HEK293 (cell line): Measurements from ENCODE around the gene UHRF2.

Experiments used
- CTCF ChIA-PET: fragments of 350-600 bp; formaldehyde crosslinking; extraction: SDS; loops from one replicate; lab custom pipeline; 2021; ENCODE audit warnings: antibody characterized with exemption; lab: Yijun Ruan, JAX
- POLR2A ChIA-PET: fragments of 300-600 bp; formaldehyde crosslinking; extraction: SDS; loops from one replicate; lab custom pipeline; 2020; ENCODE audit warnings: antibody characterized with exemption, inconsistent platforms; lab: Yijun Ruan, JAX
- H3K27ac ChIP-seq: fragments of 200-500 bp; sonication (Bioruptor generic); 2 replicates; pipeline ENCODE4 v1.5.1; 2014; ENCODE audit warnings: low read depth, low read length, control low read depth, inconsistent platforms; ENCODE audit errors: extremely low read depth
- H3K36me3 ChIP-seq, 2 experiments: fragments of 200-500 bp in 1 of 2; sonication (Bioruptor generic) in 1 of 2; 1 replicate in 1 of 2; 2 replicates in 1 of 2; pipeline ENCODE4 v1.5.1; 2014 to 2017; ENCODE audit warnings: inconsistent platforms in 2 of 2, low read length in 2 of 2; ENCODE audit not compliant: control insufficient read depth in 2 of 2, insufficient read depth in 1 of 2
- H3K4me1 ChIP-seq: fragments of 200-500 bp; sonication (Bioruptor generic); 2 replicates; pipeline ENCODE4 v1.5.1; 2014; ENCODE audit warnings: mild to moderate bottlenecking, low read length, inconsistent platforms; ENCODE audit not compliant: control insufficient read depth, insufficient read depth
- H3K4me3 ChIP-seq: 2 replicates; pipeline ENCODE4 v1.5.1; 2011; ENCODE audit warnings: low read depth, mild to moderate bottlenecking, control low read depth, low read length, moderate library complexity
- H3K9me3 ChIP-seq: fragments of 200-500 bp; sonication (Bioruptor generic); 2 replicates; pipeline ENCODE4 v1.5.1; 2014; ENCODE audit warnings: low read depth, low read length, inconsistent platforms; ENCODE audit not compliant: control insufficient read depth, insufficient read depth
- BCL11B ChIP-seq: fragments of 450-650 bp; formaldehyde crosslinking; IDR thresholded peaks from 2 replicates; pipeline ENCODE4 v1.5.1; 2016; ENCODE audit warnings: low read depth, missing biosample characterization, missing genetic modification characterization
- KLF10 ChIP-seq: fragments of 450-650 bp; IDR thresholded peaks from 2 replicates; pipeline ENCODE4 v1.5.1; 2018; ENCODE audit warnings: missing biosample characterization, mild to moderate bottlenecking, missing genetic modification characterization
- MYNN ChIP-seq: fragments of 450-650 bp; formaldehyde crosslinking; IDR thresholded peaks from 2 replicates; pipeline ENCODE4 v1.5.1; 2016; ENCODE audit warnings: missing biosample characterization, missing genetic modification characterization, borderline replicate concordance
- OSR2 ChIP-seq: fragments of 450-650 bp; formaldehyde crosslinking; IDR thresholded peaks from 2 replicates; pipeline ENCODE4 v1.5.1; 2016; ENCODE audit warnings: missing biosample characterization, missing genetic modification characterization
- REPIN1 ChIP-seq: fragments of 450-650 bp; formaldehyde crosslinking; IDR thresholded peaks from 2 replicates; pipeline ENCODE4 v1.5.1; 2017; ENCODE audit warnings: missing biosample characterization, missing genetic modification characterization, low read depth
- SCRT1 ChIP-seq: fragments of 450-650 bp; formaldehyde crosslinking; IDR thresholded peaks from 2 replicates; pipeline ENCODE4 v1.5.1; 2016; ENCODE audit warnings: missing biosample characterization, missing genetic modification characterization, borderline replicate concordance
- ZBTB11 ChIP-seq: fragments of 450-650 bp; formaldehyde crosslinking; conservative IDR thresholded peaks from 2 replicates; pipeline ENCODE4 v1.5.1; 2016; ENCODE audit warnings: low read depth, missing biosample characterization, missing genetic modification characterization
- ZBTB7A ChIP-seq: fragments of 450-650 bp; formaldehyde crosslinking; IDR thresholded peaks from 2 replicates; pipeline ENCODE4 v1.5.1; 2016; ENCODE audit warnings: low read depth, missing biosample characterization, missing genetic modification characterization
- ZNF175 ChIP-seq: fragments of 450-650 bp; formaldehyde crosslinking; IDR thresholded peaks from 2 replicates; pipeline ENCODE4 v1.5.1; 2016; ENCODE audit warnings: missing biosample characterization, missing genetic modification characterization
- ZNF211 ChIP-seq: fragments of 450-650 bp; formaldehyde crosslinking; IDR thresholded peaks from 2 replicates; pipeline ENCODE4 v1.5.1; 2016; ENCODE audit warnings: low read depth, missing biosample characterization, missing genetic modification characterization
- ZNF26 ChIP-seq: fragments of 450-650 bp; formaldehyde crosslinking; IDR thresholded peaks from 2 replicates; pipeline ENCODE4 v1.5.1; 2016; ENCODE audit warnings: missing biosample characterization, missing genetic modification characterization
- ZNF394 ChIP-seq: fragments of 450-650 bp; formaldehyde crosslinking; IDR thresholded peaks from 2 replicates; pipeline ENCODE4 v1.5.1; 2016; ENCODE audit warnings: missing biosample characterization, missing genetic modification characterization, mild to moderate bottlenecking, moderate library complexity, borderline replicate concordance
- ZNF449 ChIP-seq: fragments of 450-650 bp; formaldehyde crosslinking; IDR thresholded peaks from 2 replicates; pipeline ENCODE4 v1.5.1; 2017; ENCODE audit warnings: missing biosample characterization, mild to moderate bottlenecking, missing genetic modification characterization, moderate library complexity
- ZNF501 ChIP-seq: fragments of 450-650 bp; formaldehyde crosslinking; IDR thresholded peaks from 2 replicates; pipeline ENCODE4 v1.5.1; 2016; ENCODE audit warnings: missing biosample characterization, missing genetic modification characterization
- ZNF596 ChIP-seq: fragments of 450-650 bp; IDR thresholded peaks from 2 replicates; pipeline ENCODE4 v1.5.0; 2018; ENCODE audit warnings: missing biosample characterization, mild to moderate bottlenecking, missing genetic modification characterization, moderate library complexity
- ZNF610 ChIP-seq: fragments of 450-650 bp; formaldehyde crosslinking; IDR thresholded peaks from 2 replicates; pipeline ENCODE4 v1.5.1; 2016; ENCODE audit warnings: missing biosample characterization, missing genetic modification characterization, borderline replicate concordance
- ZNF654 ChIP-seq: fragments of 450-650 bp; formaldehyde crosslinking; IDR thresholded peaks from 2 replicates; pipeline ENCODE4 v1.5.1; 2016; ENCODE audit warnings: low read depth, missing biosample characterization, missing genetic modification characterization
- ZNF670 ChIP-seq: fragments of 450-650 bp; formaldehyde crosslinking; IDR thresholded peaks from 2 replicates; pipeline ENCODE4 v1.5.1; 2016; ENCODE audit warnings: missing biosample characterization, missing genetic modification characterization, low read depth
- ZNF768 ChIP-seq: fragments of 450-650 bp; formaldehyde crosslinking; IDR thresholded peaks from 2 replicates; pipeline ENCODE4 v1.5.1; 2018; ENCODE audit warnings: missing biosample characterization, mild to moderate bottlenecking, missing genetic modification characterization

UHRF2 gene

GRCh38 chr9:6431038-6431437, 18.0 kb downstream of the UHRF2 start:
- no peak overlapping the region for H3K4me3 ChIP-seq
- H3K4me1 ChIP-seq, result 0 out of 2 replicates have a peak, but pooled peaks cover 2% of the 10 kb centered on the region
- CTCF ChIA-PET, result interaction anchor here (1.5 kb wide), 1 partner anchor 9 kb away, joined by 3 read pairs; no protein-coding TSS in a partner anchor

GRCh38 chr9:6433410-6433809, 20.4 kb downstream of the UHRF2 start:
- ChIA-PET POLR2A (interaction anchor here (0.6 to 1.0 kb wide), 2 partner anchors 12 to 21 kb away, joined by 3 to 4 read pairs; partner anchors contain the start of gene UHRF2), CTCF (interaction anchor here (0.6 kb wide), 1 partner anchor 134 kb away, joined by 6 read pairs; no protein-coding TSS in a partner anchor)
- no peak overlapping the region for H3K4me3 ChIP-seq
- H3K27ac ChIP-seq, result no peak overlapping the region
- H3K9me3 ChIP-seq, result no peaks in the 10 kb centered on the region
- no peak for TF ChIP-seq BCL11B (tag by site-specific recombination)
- peaks cover 17% of the 10 kb centered on the region in 2 experiments; a peak in 2 of 3 replicates for H3K36me3 ChIP-seq
- H3K4me1 ChIP-seq, result 0 out of 2 replicates have a peak, but pooled peaks cover 2% of the 10 kb centered on the region

More at GRCh38 chr9:6431038-6431437, 18.0 kb downstream of the UHRF2 start:
- Histone ChIP-seq H3K27ac (no peak overlapping the region), H3K9me3 (no peaks in the 10 kb centered on the region), H3K36me3 (peaks cover 9 to 10% of the 10 kb centered on the region in 2 experiments; a peak in 2 of 3 replicates)
- POLR2A ChIA-PET, result interaction anchor here (0.7 kb wide), 1 partner anchor 12 kb away, joined by 3 read pairs; no protein-coding TSS in a partner anchor
- no peak for TF ChIP-seq OSR2 (tag by site-specific recombination)
- TF ChIP-seq ZNF394 (tag by site-specific recombination), result no peak
- TF ChIP-seq ZNF449 (tag by site-specific recombination), result no peak
- TF ChIP-seq KLF10 (tag by site-specific recombination), result no peak
- no peak for TF ChIP-seq ZNF596 (tag by site-specific recombination)
- TF ChIP-seq ZNF654 (tag by site-specific recombination), result no peak
- no peak for TF ChIP-seq ZNF670
- TF ChIP-seq SCRT1 (tag by site-specific recombination), result no peak
- no peak for TF ChIP-seq MYNN (tag by site-specific recombination)
- TF ChIP-seq ZNF175 (tag by site-specific recombination), result no peak
- no peak for TF ChIP-seq ZNF211
- no peak for TF ChIP-seq ZNF501 (tag by site-specific recombination)
- no peak for TF ChIP-seq ZNF610 (tag by site-specific recombination)
- TF ChIP-seq REPIN1 (tag by site-specific recombination), result no peak
- no peak for TF ChIP-seq ZNF768
- TF ChIP-seq BCL11B (tag by site-specific recombination), result no peak
- TF ChIP-seq ZNF26 (tag by site-specific recombination), result no peak
- no peak for TF ChIP-seq ZBTB7A (tag by site-specific recombination)
- no peak for TF ChIP-seq ZBTB11 (tag by site-specific recombination)
